Measurements from ENCODE around the gene SPPL2C. TPM values are rescaled to one million over a fixed set of nuclear protein-coding genes. Genes with fewer than 3 reads are reported as not detected.

The SPPL2C gene
- total and polyA plus RNA-seq, 2 of the 13 experiments (the other 11 are each of a cell fraction or from before 2014, with no cell fraction given) = not detected

DNA sequence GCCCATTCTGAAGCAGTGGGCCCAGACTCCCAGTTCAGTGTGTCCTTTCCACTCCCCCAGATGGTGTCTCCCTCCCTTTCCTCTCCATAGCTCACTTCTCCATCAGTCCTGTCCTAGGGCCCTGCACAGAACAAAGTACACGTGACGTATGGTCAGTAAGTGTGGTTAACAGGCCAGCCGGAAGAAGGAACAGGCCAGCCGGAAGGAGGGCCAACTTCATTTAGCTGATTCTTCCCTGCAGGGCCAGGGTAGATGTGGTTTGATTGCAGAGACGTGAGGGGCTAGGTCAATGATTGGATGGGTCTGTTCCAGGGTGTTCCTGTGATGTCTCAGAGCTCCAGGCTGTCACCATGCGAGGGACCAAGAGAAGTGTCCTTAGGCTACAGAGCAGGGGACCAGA lies 28.9 kb upstream of the SPPL2C start:
- in situ Hi-C loops (cut with HindIII; ENCODE audit: extremely low pct_ligation_motif_present, low pct_unique_long_range_greater_than_20kb) (no loop called here), intact Hi-C loops (cut with micrococcal nuclease; ENCODE audit: unreplicated experiment) (no loop called here)
- Histone ChIP-seq H3K36me3 (replicated peaks in 1 of 2; ENCODE audit: control insufficient read depth in 1 of 2, insufficient read depth in 2 of 2, low read length in 2 of 2) (no peaks in the 10 kb centered on the region), H3K9me3 (ENCODE audit: low read length) (no peaks in the 10 kb centered on the region), H3K9ac (ENCODE audit: insufficient read depth, low read depth, low read length) (no peak overlapping the region), H3K4me1 (ENCODE audit: insufficient read depth, low read length) (peaks cover 23% of the 10 kb centered on the region), H2AFZ (ENCODE audit: low read length) (no peak overlapping the region), H3K4me3 (replicated peaks in 1 of 3; ENCODE audit: insufficient read depth in 1 of 3, low read depth in 2 of 3, low read length in 3 of 3) (no peak overlapping the region), H3K4me2 (ENCODE audit: low read depth, low read length) (peak overlapping the region; percentile 2; the same call in 1 of the 2 replicates), H3K79me2 (ENCODE audit: insufficient read depth, low read length) (no peaks in the 10 kb centered on the region), H3K27me3 (ENCODE audit: control insufficient read depth in 1 of 2, insufficient read depth in 2 of 2, low read length in 2 of 2) (peaks cover 12 to 64% of the 10 kb centered on the region in 2 experiments; a peak in 4 of 5 replicates), H3K27ac (ENCODE audit: extremely low read length, insufficient read depth, low read length) (no peak overlapping the region), H4K20me1 (ENCODE audit: insufficient read depth, low read length) (no peaks in the 10 kb centered on the region)
- DNase-seq (ENCODE audit: low spot score) = peak; percentile 22
- peak; percentile 37 for FAIRE-seq
- peak; percentile 20; the same call in 2 of the 3 replicates for ATAC-seq
- ChIA-PET POLR2A (no interaction called here), CTCF (ENCODE audit: low intra/inter-chr PET ratio, low total read pairs) (no interaction called here)
- TF ChIP-seq ZFP91 (CRISPR knock-in tag; IDR thresholded peaks at IDR 0.05; ENCODE audit: borderline replicate concordance) = no peak
- peak; percentile 39; the same call in 1 of the 2 replicates for TF ChIP-seq ZNF768 (CRISPR knock-in tag; IDR thresholded peaks at IDR 0.05)
- TF ChIP-seq, protein P1, sequence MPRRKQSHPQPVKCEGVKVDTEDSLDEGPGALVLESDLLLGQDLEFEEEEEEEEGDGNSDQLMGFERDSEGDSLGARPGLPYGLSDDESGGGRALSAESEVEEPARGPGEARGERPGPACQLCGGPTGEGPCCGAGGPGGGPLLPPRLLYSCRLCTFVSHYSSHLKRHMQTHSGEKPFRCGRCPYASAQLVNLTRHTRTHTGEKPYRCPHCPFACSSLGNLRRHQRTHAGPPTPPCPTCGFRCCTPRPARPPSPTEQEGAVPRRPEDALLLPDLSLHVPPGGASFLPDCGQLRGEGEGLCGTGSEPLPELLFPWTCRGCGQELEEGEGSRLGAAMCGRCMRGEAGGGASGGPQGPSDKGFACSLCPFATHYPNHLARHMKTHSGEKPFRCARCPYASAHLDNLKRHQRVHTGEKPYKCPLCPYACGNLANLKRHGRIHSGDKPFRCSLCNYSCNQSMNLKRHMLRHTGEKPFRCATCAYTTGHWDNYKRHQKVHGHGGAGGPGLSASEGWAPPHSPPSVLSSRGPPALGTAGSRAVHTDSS (CRISPR knock-in tag; conservative IDR thresholded peaks at IDR 0.05) = no peak
- peak; percentile 59 for TF ChIP-seq GABPA (IDR thresholded peaks at IDR 0.05; ENCODE audit: low read depth, low read length)
- TF ChIP-seq GABPA (CRISPR knock-in tag; IDR thresholded peaks at IDR 0.05; ENCODE audit: low read depth) = peak; percentile 83
- TF ChIP-seq ARNTL (CRISPR knock-in tag; IDR thresholded peaks at IDR 0.05) = 0 out of 2 replicates have a peak, but pooled peaks have one; percentile 47
- TF ChIP-seq ZNF282 (IDR thresholded peaks at IDR 0.05; ENCODE audit: partially characterized antibody) = no peak
- TF ChIP-seq HES4 (CRISPR knock-in tag; IDR thresholded peaks at IDR 0.05; ENCODE audit: borderline replicate concordance) = 0 out of 2 replicates have a peak, but pooled peaks have one; percentile 47
- TF ChIP-seq GABPB1 (CRISPR knock-in tag; IDR thresholded peaks at IDR 0.05) = peak; percentile 45
- BruUV-seq (replicated peaks) = no TSS peak
- WGBS (ENCODE audit: low lambda C conversion rate) = 20% methylated on average over 6 of the region's 6 CpGs

Data from HepG2 (cell line).